Neuronal stem cell (in vitro differentiated cells): ENCODE results near the gene BOC.
A peak's percentile ranks its signal among the peaks of the same experiment; 100 is the strongest.

Experiments used
- DNase-seq: peaks from one replicate; pipeline ENCODE4 v3.0.0-alpha.2; 2013; ENCODE audit warnings: low spot score
- H2AFZ ChIP-seq: one replicate; pipeline ENCODE4 v1.6.1; 2013; ENCODE audit warnings: mild to moderate bottlenecking, low read length, inconsistent platforms
- H2AK5ac ChIP-seq: 2 replicates; pipeline ENCODE4 v1.6.1; 2013; ENCODE audit warnings: low read depth, mild to moderate bottlenecking, inconsistent platforms, low read length, moderate library complexity, mixed read lengths
- H2BK120ac ChIP-seq: 2 replicates; pipeline ENCODE4 v1.6.1; 2013; ENCODE audit warnings: low read depth, mild to moderate bottlenecking, inconsistent platforms, low read length, moderate library complexity, mixed read lengths
- H2BK12ac ChIP-seq: one replicate; pipeline ENCODE4 v1.6.1; 2013; ENCODE audit warnings: low read length, inconsistent platforms
- H2BK15ac ChIP-seq: 2 replicates; pipeline ENCODE4 v1.6.1; 2013; ENCODE audit warnings: mild to moderate bottlenecking, low read length, inconsistent platforms, mixed read lengths
- H2BK5ac ChIP-seq: one replicate; pipeline ENCODE4 v1.6.1; 2013; ENCODE audit warnings: inconsistent platforms, mild to moderate bottlenecking, low read length, moderate library complexity
- H3K14ac ChIP-seq: one replicate; pipeline ENCODE4 v1.6.1; 2013; ENCODE audit warnings: low read length, inconsistent platforms
- H3K18ac ChIP-seq: 2 replicates; pipeline ENCODE4 v1.6.1; 2013; ENCODE audit warnings: low read length, inconsistent platforms
- H3K23ac ChIP-seq: 2 replicates; pipeline ENCODE4 v1.6.1; 2013; ENCODE audit warnings: low read depth, mild to moderate bottlenecking, mixed read lengths, low read length, inconsistent platforms; ENCODE audit not compliant: poor library complexity
- H3K27ac ChIP-seq: replicated peaks from 3 replicates; pipeline ENCODE4 v1.5.1; 2013; ENCODE audit warnings: low read length, inconsistent platforms
- H3K27me3 ChIP-seq, 3 experiments: 2 replicates each; pipeline ENCODE4 v1.6.1; 2013; ENCODE audit warnings: low read length in 3 of 3, mild to moderate bottlenecking in 2 of 3, inconsistent platforms in 1 of 3, low read depth in 1 of 3, mixed read lengths in 1 of 3, moderate library complexity in 1 of 3; ENCODE audit not compliant: control insufficient read depth in 3 of 3, insufficient read depth in 3 of 3
- H3K36me3 ChIP-seq, 2 donors: replicated peaks in 1 of 2; 2 replicates each; pipeline ENCODE4 v1.6.1; 2013; ENCODE audit warnings: low read length in 2 of 2; ENCODE audit not compliant: control insufficient read depth in 2 of 2, insufficient read depth in 2 of 2
- H3K4ac ChIP-seq: 2 replicates; pipeline ENCODE4 v1.6.1; 2013; ENCODE audit warnings: inconsistent platforms, mild to moderate bottlenecking, low read length, moderate library complexity
- H3K4me1 ChIP-seq, 2 donors: 1 replicate in 1 of 2; 2 replicates in 1 of 2; pipeline ENCODE4 v1.6.1; 2013; ENCODE audit warnings: low read length in 2 of 2, low read depth in 1 of 2; ENCODE audit not compliant: control insufficient read depth in 2 of 2, insufficient read depth in 1 of 2
- H3K4me2 ChIP-seq: one replicate; pipeline ENCODE4 v1.6.1; 2013; ENCODE audit warnings: mild to moderate bottlenecking, low read length, inconsistent platforms; ENCODE audit not compliant: insufficient read depth, poor library complexity, severe bottlenecking
- H3K4me3 ChIP-seq, 2 donors: 2 replicates each; pipeline ENCODE4 v1.5.1; 2013; ENCODE audit warnings: low read length in 2 of 2, mild to moderate bottlenecking in 2 of 2, inconsistent platforms in 1 of 2, moderate library complexity in 1 of 2
- H3K79me1 ChIP-seq: one replicate; pipeline ENCODE4 v1.6.1; 2013; ENCODE audit warnings: low read depth, mild to moderate bottlenecking, inconsistent platforms, low read length, moderate library complexity
- H3K9ac ChIP-seq: one replicate; pipeline ENCODE4 v1.6.1; 2013; ENCODE audit warnings: mild to moderate bottlenecking, low read depth, low read length, inconsistent platforms; ENCODE audit not compliant: poor library complexity
- H3K9me3 ChIP-seq, 2 donors: replicated peaks in 1 of 2; 2 replicates each; pipeline versions ENCODE3 to v1.6.1; 2013; ENCODE audit warnings: low read length in 2 of 2, mild to moderate bottlenecking in 2 of 2, inconsistent platforms in 1 of 2, low read depth in 1 of 2, mixed read lengths in 1 of 2, moderate library complexity in 1 of 2; ENCODE audit not compliant: control insufficient read depth in 2 of 2, insufficient read depth in 1 of 2
- H4K8ac ChIP-seq: one replicate; pipeline ENCODE4 v1.6.1; 2013; ENCODE audit warnings: low read depth, mild to moderate bottlenecking, inconsistent platforms, low read length, moderate library complexity
- H4K91ac ChIP-seq: one replicate; pipeline ENCODE4 v1.6.1; 2013; ENCODE audit warnings: low read length, low read depth, mild to moderate bottlenecking, inconsistent platforms; ENCODE audit not compliant: poor library complexity
- WGBS, 2 donors: extraction: QIAGEN DNeasy Blood & Tissue Kit; methylation state at CpG; one replicate each; pipeline ENCODE4 v1.1.7; 2013; ENCODE audit warnings: missing lambda C conversion rate in 2 of 2, mixed read lengths in 1 of 2; ENCODE audit not compliant: insufficient read length in 2 of 2, insufficient replicate concordance in 1 of 2; ENCODE audit errors: extremely low coverage in 2 of 2; 5-methylcytosine and 5-hydroxymethylcytosine counted together

BOC gene

GRCh38 chr3:113287111-113287802, 75.9 kb downstream of the BOC start:
- Histone ChIP-seq H2BK12ac (no peak overlapping the region), H2BK120ac (no peak overlapping the region), H2AFZ (no peak overlapping the region), H3K4ac (no peak overlapping the region), H2AK5ac (no peak overlapping the region), H3K4me2 (no peak overlapping the region), H3K9me3 (no peaks in the 10 kb centered on the region), H4K91ac (no peak overlapping the region), H3K4me1 (peaks cover 5 to 11% of the 10 kb centered on the region in 2 donors), H2BK15ac (no peak overlapping the region), H2BK5ac (no peak overlapping the region), H3K18ac (no peak overlapping the region), H3K79me1 (no peaks in the 10 kb centered on the region), H3K36me3 (peaks cover 33 to 70% of the 10 kb centered on the region in 2 donors), H3K14ac (no peak overlapping the region), H3K23ac (no peak overlapping the region), H4K8ac (no peak overlapping the region), H3K4me3 (no peak overlapping the region), H3K9ac (no peak overlapping the region), H3K27ac (no peak overlapping the region), H3K27me3 (no peaks in the 10 kb centered on the region)
- WGBS, 2 donors: no CpG with 5 or more reads among the region's 10 CpGs
- DNase-seq: no peak

- no peak overlapping the region for H2BK120ac ChIP-seq
- H3K9ac ChIP-seq: no peak overlapping the region
- no peak overlapping the region for H3K4ac ChIP-seq
- no peak overlapping the region for H2BK12ac ChIP-seq
- H3K79me1 ChIP-seq: no peaks in the 10 kb centered on the region
- peaks cover 5 to 11% of the 10 kb centered on the region in 2 donors for H3K4me1 ChIP-seq
- H3K4me3 ChIP-seq: no peak overlapping the region
- no CpG with 5 or more reads among the region's 5 CpGs for WGBS, 2 donors
- no peak overlapping the region for H2AK5ac ChIP-seq
- H3K27me3 ChIP-seq: no peaks in the 10 kb centered on the region
- no peak overlapping the region for H4K8ac ChIP-seq
- H3K23ac ChIP-seq: no peak overlapping the region
- no peaks in the 10 kb centered on the region for H3K9me3 ChIP-seq
- no peak overlapping the region for H3K18ac ChIP-seq
- no peak overlapping the region for H2BK15ac ChIP-seq
- no peak overlapping the region for H3K27ac ChIP-seq
- H3K4me2 ChIP-seq: no peak overlapping the region
- peak; percentile 68 for DNase-seq
- H2BK5ac ChIP-seq: no peak overlapping the region
- no peak overlapping the region for H3K14ac ChIP-seq
- H2AFZ ChIP-seq: no peak overlapping the region
- H3K36me3 ChIP-seq: peaks cover 28 to 63% of the 10 kb centered on the region in 2 donors
- H4K91ac ChIP-seq: no peak overlapping the region
Observed at GRCh38 chr3:113287803-113288648, 76.7 kb downstream of the BOC start.

- Histone ChIP-seq H2BK15ac (no peak overlapping the region), H3K4me1 (peaks cover 5 to 11% of the 10 kb centered on the region in 2 donors), H3K23ac (no peak overlapping the region), H2BK120ac (no peak overlapping the region), H3K27ac (no peak overlapping the region), H3K9me3 (no peaks in the 10 kb centered on the region), H3K4me3 (no peak overlapping the region), H3K14ac (no peak overlapping the region), H3K36me3 (peaks cover 22 to 57% of the 10 kb centered on the region in 2 donors), H3K9ac (no peak overlapping the region), H2BK5ac (no peak overlapping the region), H4K8ac (no peak overlapping the region), H2AK5ac (no peak overlapping the region), H2AFZ (no peak overlapping the region), H2BK12ac (no peak overlapping the region), H3K4me2 (no peak overlapping the region), H4K91ac (no peak overlapping the region), H3K79me1 (no peaks in the 10 kb centered on the region), H3K27me3 (no peaks in the 10 kb centered on the region), H3K18ac (no peak overlapping the region), H3K4ac (no peak overlapping the region)
- no CpG with 5 or more reads among the region's 3 CpGs for WGBS, 2 donors
- no peak for DNase-seq
Observed at GRCh38 chr3:113288881-113289280, 77.5 kb downstream of the BOC start.

- no peak overlapping the region for H2BK120ac ChIP-seq
- H2AK5ac ChIP-seq: no peak overlapping the region
- H3K9ac ChIP-seq: no peak overlapping the region
- no peaks in the 10 kb centered on the region for H3K9me3 ChIP-seq
- H3K23ac ChIP-seq: no peak overlapping the region
- H4K91ac ChIP-seq: no peak overlapping the region
- no peaks in the 10 kb centered on the region for H3K79me1 ChIP-seq
- no peak overlapping the region for H3K18ac ChIP-seq
- no peak overlapping the region for H3K14ac ChIP-seq
- no peak overlapping the region for H4K8ac ChIP-seq
- H3K4me1 ChIP-seq: peaks cover 5 to 9% of the 10 kb centered on the region in 2 donors
- no peak overlapping the region for H3K4ac ChIP-seq
- H3K27me3 ChIP-seq: no peaks in the 10 kb centered on the region
- no peak overlapping the region for H2BK12ac ChIP-seq
- H2BK15ac ChIP-seq: no peak overlapping the region
- no peak overlapping the region for H3K4me3 ChIP-seq
- no CpG with 5 or more reads among the region's 6 CpGs for WGBS, 2 donors
- no peak overlapping the region for H3K27ac ChIP-seq
- H3K4me2 ChIP-seq: no peak overlapping the region
- H2AFZ ChIP-seq: no peak overlapping the region
- H3K36me3 ChIP-seq: peaks cover 2 to 36% of the 10 kb centered on the region in 2 donors
- no peak overlapping the region for H2BK5ac ChIP-seq
- DNase-seq: no peak
Observed at GRCh38 chr3:113291572-113291971, 80.2 kb downstream of the BOC start.
